Upper lobe of left lung (tissue), 4 donors: Measurements from ENCODE around the gene USH1C.

Source experiments
- CTCF ChIP-seq, 6 experiments: fragments of 450-650 bp in 4 of 6; fragments of 200-600 bp in 2 of 6; sonication (generic) in 2 of 6; IDR thresholded peaks; one replicate each; pipeline ENCODE4 v1.5.1; 2016 to 2019; ENCODE audit warnings: antibody characterized with exemption in 6 of 6
- POLR2A ChIP-seq, 4 donors: fragments of 450-650 bp; IDR thresholded peaks; one replicate each; pipeline ENCODE4 v1.5.1; 2016 to 2017; ENCODE audit warnings: antibody characterized with exemption in 4 of 4, mild to moderate bottlenecking in 2 of 4

DNA sequence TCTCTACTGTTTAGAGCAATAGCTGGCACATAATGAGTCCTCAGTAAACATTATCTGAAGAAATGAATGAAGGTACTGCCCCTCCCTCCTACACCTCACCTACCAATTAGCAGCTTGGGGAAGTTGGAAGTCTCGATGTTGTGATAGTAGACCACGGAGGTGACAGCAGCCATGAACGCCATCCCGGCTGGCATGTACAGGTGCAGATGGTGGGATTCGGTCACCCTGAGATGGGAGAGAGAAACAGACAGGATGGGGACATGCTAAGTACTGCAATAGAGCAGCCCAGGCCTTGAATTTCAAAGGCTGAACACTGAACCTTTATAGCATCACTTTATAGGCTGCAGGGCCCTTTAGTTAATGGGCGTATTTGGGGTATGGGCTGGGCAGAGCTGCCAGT is 74.2 kb downstream of the USH1C start:
- TF ChIP-seq CTCF (IDR thresholded peaks at IDR 0.05) (no peak), POLR2A (IDR thresholded peaks at IDR 0.05) (no peak)
